Upper lobe of right lung (tissue), 1 donor: ENCODE measurements around the gene ENOX1. TPM values are rescaled to one million over a fixed set of nuclear protein-coding genes. Genes with fewer than 3 reads are reported as not detected.

ENCODE experiments used
- ATAC-seq: fragments of 200-7000 bp; cut with Tn5 transposase; one replicate; pipeline ENCODE4 v1.9.1; 2020; ENCODE audit warnings: mild to moderate bottlenecking, moderate library complexity
- DNase-seq: peaks from one replicate; pipeline ENCODE4 v3.0.0-alpha.2; 2020
- H3K27ac ChIP-seq: fragments of 200-600 bp; one replicate; pipeline ENCODE4 v1.8.0; 2022
- H3K27me3 ChIP-seq: fragments of 200-600 bp; one replicate; pipeline ENCODE4 v1.8.0; 2022; ENCODE audit warnings: mild to moderate bottlenecking
- H3K36me3 ChIP-seq: fragments of 200-600 bp; one replicate; pipeline ENCODE4 v1.8.0; 2022
- H3K4me1 ChIP-seq: fragments of 200-600 bp; one replicate; pipeline ENCODE4 v1.8.0; 2022
- H3K4me3 ChIP-seq: fragments of 200-600 bp; one replicate; pipeline ENCODE4 v1.8.0; 2022; ENCODE audit warnings: mild to moderate bottlenecking
- H3K9me3 ChIP-seq: fragments of 200-600 bp; one replicate; pipeline ENCODE4 v1.8.0; 2022
- CTCF ChIP-seq: fragments of 200-600 bp; IDR thresholded peaks from one replicate; pipeline ENCODE4 v1.8.0; 2022; ENCODE audit warnings: antibody characterized with exemption
- intact Hi-C: fragments of 100-400 bp; cut with DNase I; formaldehyde crosslinking; loops from one replicate; pipeline ENCODE4 v1.11.0; 2022
- total RNA-seq: library from RNA; stranded (reverse); fragmentation: NEBNext Ultra II Directional; extraction: Animal tissue kit (Norgen Biotek cat#: 25700); gene quantifications from one replicate; pipeline ENCODE4 v1.2.1, GENCODE V29; 2021
- donor health status: DM: no; HTN: yes; CAD: no; lungs with severe emphysema.

Gene ENOX1
- total RNA-seq, 1 donor from 2014 or later: 0.69 TPM

GRCh38 chr13:43365039-43365344 lies 421.8 kb downstream of the ENOX1 start:
- DNase-seq (no peak), ATAC-seq (no peak)
- Histone ChIP-seq H3K9me3 (no peaks in the 10 kb centered on the region), H3K27ac (no peak overlapping the region), H3K27me3 (no peaks in the 10 kb centered on the region), H3K36me3 (no peaks in the 10 kb centered on the region), H3K4me3 (no peak overlapping the region), H3K4me1 (peaks cover 15% of the 10 kb centered on the region)
- intact Hi-C loops: no loop called here
- no peak for TF ChIP-seq CTCF

- no peak overlapping the region for H3K4me3 ChIP-seq
- ATAC-seq: peak; percentile 36
- no peak for DNase-seq
Measured at GRCh38 chr13:43364210-43365038, 422.3 kb downstream of the ENOX1 start.

GRCh38 chr13:43363156-43363953 lies 423.4 kb downstream of the ENOX1 start:
- peaks cover 15% of the 10 kb centered on the region for H3K4me1 ChIP-seq
- no peaks in the 10 kb centered on the region for H3K9me3 ChIP-seq
- no peaks in the 10 kb centered on the region for H3K36me3 ChIP-seq
- intact Hi-C loops: no loop called here
- no peak for TF ChIP-seq CTCF
- DNase-seq: no peak
- no peak for ATAC-seq
- no peaks in the 10 kb centered on the region for H3K27me3 ChIP-seq
- no peak overlapping the region for H3K27ac ChIP-seq
- no peak overlapping the region for H3K4me3 ChIP-seq

More at GRCh38 chr13:43364210-43365038, 422.3 kb downstream of the ENOX1 start:
- Histone ChIP-seq H3K27me3 (no peaks in the 10 kb centered on the region), H3K27ac (no peak overlapping the region), H3K9me3 (no peaks in the 10 kb centered on the region), H3K4me1 (peaks cover 15% of the 10 kb centered on the region), H3K36me3 (no peaks in the 10 kb centered on the region)
- no peak for TF ChIP-seq CTCF
- intact Hi-C loops: no loop called here

- Histone ChIP-seq H3K27ac (no peak overlapping the region), H3K27me3 (no peaks in the 10 kb centered on the region), H3K4me1 (peaks cover 10% of the 10 kb centered on the region), H3K36me3 (no peaks in the 10 kb centered on the region), H3K4me3 (no peak overlapping the region), H3K9me3 (no peaks in the 10 kb centered on the region)
- no peak for TF ChIP-seq CTCF
- ATAC-seq (no peak), DNase-seq (no peak)
- intact Hi-C loops: no loop called here
Measured at GRCh38 chr13:43362556-43362955, 424.2 kb downstream of the ENOX1 start.

GRCh38 chr13:43360892-43361610 lies 425.7 kb downstream of the ENOX1 start:
- Histone ChIP-seq H3K27me3 (no peaks in the 10 kb centered on the region), H3K4me1 (peaks cover 9% of the 10 kb centered on the region), H3K9me3 (no peaks in the 10 kb centered on the region), H3K27ac (no peak overlapping the region), H3K4me3 (no peak overlapping the region), H3K36me3 (no peaks in the 10 kb centered on the region)
- no peak for DNase-seq
- TF ChIP-seq CTCF: no peak
- intact Hi-C loops: no loop called here
- no peak for ATAC-seq
